Endothelial cell of hepatic sinusoid (primary cell): Measurements from ENCODE around the gene ILK.

Experiments used
- in situ Hi-C: cut with HindIII; loops from 2 replicates; pipeline ENCODE4 v1.10.0; 2017; ENCODE audit warnings: low sequenced_read_pairs

Gene ILK

GRCh38 chr11:6604790-6605189 is 1.2 kb downstream of the ILK start:
- in situ Hi-C loops, result no loop called here

DNA sequence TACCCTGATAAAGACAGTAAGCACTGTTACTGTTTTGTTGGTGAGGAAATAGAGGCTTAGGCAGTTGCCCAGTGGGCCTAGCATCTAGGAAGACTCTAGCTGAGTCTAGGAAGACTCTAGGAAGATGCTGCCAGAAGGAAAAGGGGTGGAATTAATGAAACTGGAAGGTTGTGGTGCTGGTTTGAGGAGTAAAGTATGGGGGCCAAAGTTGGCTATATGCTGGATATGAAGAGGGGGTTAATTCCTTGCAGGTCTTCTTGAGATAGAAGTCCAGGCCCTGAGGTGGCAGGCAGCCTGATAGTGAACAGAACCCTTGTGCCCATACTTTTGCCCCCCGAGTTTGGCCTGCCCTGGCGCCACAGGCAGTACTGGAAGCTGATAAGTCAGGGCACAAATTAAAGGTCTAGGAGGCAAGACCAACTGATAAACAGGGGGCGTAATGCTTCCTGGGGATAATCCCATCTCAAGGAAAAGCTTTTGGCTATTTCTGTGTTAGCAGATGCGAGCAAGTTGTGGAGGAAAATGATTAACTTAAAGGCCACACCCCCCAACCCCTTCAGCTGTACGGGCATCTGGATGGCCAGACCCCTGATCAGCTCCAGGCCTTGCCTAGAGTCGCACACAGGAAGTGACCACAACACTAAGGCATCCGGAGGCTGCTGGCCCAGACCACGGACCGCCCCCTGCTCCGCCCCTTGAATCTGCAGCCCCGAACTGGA is 3.1 kb downstream of the ILK start:
- in situ Hi-C loops, result no loop called here

- in situ Hi-C loops, result no loop called here
Observed at GRCh38 chr11:6607190-6607795, 3.7 kb downstream of the ILK start.

DNA sequence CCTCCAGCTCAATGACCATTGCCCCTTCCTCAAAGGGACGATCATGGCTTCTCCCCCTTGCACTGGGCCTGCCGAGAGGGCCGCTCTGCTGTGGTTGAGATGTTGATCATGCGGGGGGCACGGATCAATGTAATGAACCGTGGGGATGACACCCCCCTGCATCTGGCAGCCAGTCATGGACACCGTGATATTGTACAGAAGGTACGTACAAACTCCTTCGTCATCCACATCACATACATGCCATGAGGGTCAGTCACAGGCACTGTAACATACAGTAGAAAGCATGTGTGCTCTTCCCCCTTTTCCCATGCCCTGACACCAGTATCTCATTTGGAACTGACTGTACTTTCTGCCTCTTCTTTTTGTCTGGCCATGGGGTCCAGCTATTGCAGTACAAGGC is 4.4 kb downstream of the ILK start:
- in situ Hi-C loops, result no loop called here

GRCh38 chr11:6608726-6609501 is 5.3 kb downstream of the ILK start:
- in situ Hi-C loops, result no loop called here

GRCh38 chr11:6609502-6610015 is 6.0 kb downstream of the ILK start:
- in situ Hi-C loops, result no loop called here

DNA sequence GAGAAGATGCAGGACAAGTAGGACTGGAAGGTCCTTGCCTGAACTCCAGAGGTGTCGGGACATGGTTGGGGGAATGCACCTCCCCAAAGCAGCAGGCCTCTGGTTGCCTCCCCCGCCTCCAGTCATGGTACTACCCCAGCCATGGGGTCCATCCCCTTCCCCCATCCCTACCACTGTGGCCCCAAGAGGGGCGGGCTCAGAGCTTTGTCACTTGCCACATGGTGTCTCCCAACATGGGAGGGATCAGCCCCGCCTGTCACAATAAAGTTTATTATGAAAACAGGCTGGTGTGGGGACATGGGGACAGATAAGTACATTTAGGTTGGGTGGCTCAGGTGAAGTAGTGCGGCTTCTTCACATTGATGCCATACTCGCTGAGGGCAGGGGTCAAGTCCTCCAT is 7.0 kb downstream of the ILK start:
- in situ Hi-C loops, result no loop called here

DNA sequence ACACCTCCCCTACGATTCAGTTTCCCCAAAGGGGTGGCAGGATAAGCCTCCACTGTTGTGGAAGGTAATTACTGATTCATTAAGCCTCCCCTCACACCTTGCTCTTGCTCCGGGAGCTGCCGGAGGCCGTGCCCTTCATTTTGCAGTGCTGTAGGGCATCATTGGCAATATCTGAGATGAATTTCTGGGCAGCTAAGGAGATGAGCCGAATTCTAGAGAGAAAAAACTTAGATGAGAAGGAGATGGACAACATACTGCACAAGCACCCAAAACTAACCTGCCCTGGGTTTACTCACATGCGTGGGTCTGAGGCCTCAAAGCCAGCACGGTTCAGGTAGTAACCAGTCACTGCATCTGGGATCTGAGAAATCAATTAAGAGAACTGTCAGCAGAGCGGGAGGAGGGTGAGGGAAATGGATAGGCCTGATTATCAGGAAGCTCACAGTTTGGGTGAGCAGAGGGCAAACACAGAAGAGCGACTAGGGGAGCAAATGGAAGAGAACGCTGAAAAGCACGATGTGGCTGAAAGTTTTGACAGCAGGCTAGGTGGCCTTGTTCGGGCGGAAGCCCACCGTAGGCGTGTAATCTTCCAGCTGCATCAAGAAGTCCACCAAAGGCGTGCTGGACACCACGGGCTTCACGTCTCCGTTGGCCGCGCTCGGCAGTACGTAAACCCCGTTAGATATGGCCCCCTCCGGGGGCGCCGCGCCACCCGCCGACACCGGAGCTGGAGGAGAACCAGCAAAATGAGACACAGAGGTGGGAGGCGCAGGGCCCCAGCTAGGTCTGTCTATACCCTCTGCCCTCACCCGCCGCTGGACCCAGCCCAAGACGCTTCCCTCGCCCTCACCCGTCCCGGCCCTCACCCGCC is 7.8 kb downstream of the ILK start:
- in situ Hi-C loops, result no loop called here

- in situ Hi-C loops, result no loop called here
Observed at GRCh38 chr11:6611963-6612212, 8.3 kb downstream of the ILK start.

DNA sequence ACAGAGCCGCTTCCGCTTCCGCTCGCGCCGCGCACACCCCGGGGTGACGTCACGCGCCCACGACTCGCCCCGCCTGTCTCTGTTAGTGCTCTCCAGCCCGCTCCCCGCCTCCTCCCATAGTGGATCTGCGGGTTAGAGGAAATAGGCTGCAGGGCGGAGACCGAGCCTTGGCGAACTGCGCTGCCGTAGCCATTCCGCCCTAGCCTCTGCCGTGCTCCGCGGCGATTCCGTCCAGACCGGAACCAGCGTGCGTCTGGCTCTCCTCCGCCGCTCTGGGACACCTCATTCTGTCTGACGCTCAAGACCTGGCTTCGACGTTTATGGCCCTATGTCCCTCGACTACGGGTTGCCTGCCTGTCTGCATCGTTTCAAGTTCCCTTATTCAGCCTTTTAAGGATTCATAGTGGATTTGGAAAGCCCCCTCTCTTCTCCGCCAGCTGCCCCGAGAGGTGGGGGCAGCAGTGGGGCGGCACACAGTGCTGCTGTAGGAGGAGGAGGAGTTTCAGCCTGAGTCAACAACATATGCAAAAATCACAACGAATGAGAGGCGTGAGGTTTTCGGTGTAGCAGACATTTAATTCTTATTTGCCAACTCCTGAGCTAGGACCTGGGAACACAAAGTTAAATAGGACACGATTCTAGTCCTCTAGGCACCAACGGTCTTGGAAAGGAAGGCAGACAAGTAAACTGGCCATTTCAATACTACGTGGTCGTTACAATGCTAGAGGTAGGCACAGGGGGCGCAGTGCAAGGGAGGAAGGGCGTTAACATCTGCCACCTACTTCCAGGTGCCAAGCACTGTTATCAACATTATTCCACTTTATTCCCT is 8.9 kb downstream of the ILK start, which contains the start of gene TAF10:
TSS of gene TAF10 (minus strand) at position 4 of the 829 bp plus-strand sequence. CDS start 27 bp downstream, outside the sequence.
- in situ Hi-C loops, result no loop called here

GRCh38 chr11:6613496-6613895 is 9.9 kb downstream of the ILK start:
- in situ Hi-C loops, result no loop called here

DNA sequence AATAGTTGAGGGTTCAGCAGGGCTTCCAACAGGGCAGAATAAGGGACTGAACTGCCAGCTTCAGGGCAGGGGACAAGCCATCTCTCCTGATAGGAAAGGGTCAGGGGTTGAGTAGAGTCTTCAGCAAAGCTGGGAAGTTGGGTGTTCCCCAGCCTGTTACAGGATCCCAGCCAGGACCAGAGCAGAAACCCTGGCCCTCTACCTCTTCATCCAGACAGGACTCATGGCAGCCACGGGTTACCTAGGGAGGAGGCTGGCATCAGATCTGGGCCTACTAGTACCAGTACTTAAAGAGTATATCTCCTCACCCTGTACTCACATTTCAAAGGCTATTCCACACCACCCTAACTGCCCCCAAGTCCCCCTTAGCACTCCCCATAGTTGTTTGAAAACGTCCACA is 10.9 kb downstream of the ILK start:
- in situ Hi-C loops, result no loop called here

DNA sequence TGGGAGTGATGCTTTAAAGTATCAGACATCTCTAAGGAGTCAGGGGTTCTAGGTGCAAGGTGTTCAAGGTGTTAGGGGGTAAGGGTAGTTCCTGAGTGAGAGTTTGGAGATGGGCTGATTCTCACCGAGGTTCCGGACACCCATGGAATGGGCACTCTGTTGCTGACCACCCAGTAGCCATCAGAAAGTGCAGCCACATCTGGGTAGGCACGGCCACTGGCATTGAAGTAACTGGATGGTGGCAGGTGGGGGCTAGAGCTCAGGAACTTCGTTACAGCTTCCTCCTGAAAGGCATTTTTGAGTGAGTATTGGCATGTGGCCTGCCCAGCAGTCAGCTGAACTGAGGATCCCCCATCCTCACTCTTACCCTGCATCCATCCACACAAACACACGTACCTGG is 11.5 kb downstream of the ILK start:
- in situ Hi-C loops, result loop anchor here (5.0 kb wide), 1 partner anchor 37 kb away; no protein-coding TSS in a partner anchor

- in situ Hi-C loops, result loop anchor here (5.0 kb wide), 1 partner anchor 36 kb away; no protein-coding TSS in a partner anchor
Observed at GRCh38 chr11:6615882-6616585, 12.5 kb downstream of the ILK start.

DNA sequence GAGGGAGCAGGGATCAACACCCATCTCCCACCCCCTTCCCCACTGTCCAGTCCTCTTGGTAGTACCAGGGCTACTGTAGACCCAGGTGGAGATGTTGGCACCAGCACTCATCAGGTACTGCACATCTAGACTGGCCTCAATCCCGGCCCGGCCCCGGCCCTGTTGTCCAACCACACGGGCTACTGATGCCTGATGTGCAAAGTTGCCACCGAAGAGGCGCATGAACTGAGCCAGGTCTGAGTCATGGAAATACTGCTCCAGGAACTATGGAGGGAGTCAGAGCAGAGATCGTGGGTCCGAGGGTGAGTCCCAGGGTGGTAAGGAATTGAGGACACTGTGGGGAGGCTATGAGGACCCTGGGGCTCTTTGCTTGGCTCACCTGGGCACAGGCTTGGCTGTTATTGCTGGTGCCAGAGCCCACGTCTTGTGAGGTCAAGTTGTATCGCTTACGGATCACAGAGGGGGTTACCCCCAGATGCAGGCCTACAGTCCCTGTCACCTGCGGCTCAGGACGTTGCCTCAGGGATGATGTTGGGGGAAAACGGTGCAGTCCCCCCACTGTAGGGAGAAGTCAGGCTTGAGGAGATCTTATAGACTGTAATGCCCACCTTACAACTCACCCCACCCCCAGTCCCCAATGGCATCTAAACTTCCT is 13.1 kb downstream of the ILK start:
- in situ Hi-C loops, result loop anchor here (5.0 kb wide), 1 partner anchor 36 kb away; no protein-coding TSS in a partner anchor

DNA sequence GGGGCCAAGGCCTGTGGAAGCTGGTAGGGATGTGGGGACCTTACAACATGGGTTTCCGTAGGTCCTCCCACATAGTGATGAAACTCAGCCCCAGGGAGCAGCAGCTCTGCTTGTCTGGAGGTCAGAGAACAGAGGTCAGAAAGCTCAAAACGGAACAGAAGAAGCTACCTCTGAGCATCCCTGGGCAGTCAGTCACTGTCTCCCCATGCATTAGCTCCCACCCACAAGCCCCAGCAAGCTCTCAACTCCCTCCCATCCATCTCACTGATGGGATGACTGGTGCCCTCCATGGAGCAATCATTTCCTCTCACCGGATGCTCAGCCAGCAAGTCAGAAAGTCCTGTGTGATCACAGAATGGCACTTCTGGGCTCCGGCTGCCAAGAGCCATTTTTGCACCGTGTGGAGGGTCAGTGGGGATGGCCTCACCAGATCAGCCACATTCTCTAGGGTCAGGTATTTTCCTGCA is 13.8 kb downstream of the ILK start:
- in situ Hi-C loops, result loop anchor here (5.0 kb wide), 1 partner anchor 35 kb away; no protein-coding TSS in a partner anchor

DNA sequence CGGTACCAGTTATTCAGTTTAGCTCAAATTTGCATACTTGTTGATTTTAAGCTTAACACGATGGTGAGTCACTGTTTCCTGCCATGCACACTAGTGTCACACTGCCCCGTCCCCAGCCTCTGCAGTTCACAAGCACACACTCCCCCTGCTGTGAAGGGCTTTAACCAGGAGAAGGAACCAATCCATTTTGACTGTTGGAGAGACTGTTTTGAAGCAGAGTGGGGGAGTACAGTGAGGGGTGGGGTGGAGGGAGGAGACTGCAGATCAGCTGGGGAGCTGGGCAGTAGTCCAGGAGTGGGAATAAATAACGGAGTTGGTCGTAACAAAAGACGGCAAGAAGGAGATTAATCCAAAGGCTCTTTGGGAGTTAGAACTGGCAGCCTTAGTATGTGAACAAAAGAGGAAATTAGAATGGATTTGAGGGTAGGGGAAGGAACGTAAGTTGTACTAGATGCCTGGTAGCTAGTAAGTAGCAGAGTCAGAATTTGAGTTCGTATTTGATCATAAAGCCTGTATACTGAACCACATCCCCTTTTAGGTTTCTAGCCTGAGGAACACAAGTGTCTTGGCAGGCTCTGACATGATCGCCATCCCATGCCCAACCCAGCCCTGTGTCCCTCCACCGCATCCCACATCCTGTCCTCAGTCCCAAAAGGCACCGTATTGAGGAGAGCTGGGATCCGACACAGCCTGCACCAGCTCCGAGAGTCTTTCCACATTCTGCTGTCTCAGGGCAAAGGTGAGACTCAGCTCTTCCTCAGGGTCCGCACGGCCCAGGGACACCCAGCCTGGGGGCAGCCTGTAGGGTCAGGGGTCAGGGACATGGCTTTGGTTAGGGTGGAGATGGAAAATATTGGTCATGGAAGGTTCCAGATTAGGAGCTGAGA is 14.8 kb downstream of the ILK start:
- in situ Hi-C loops, result loop anchor here (5.0 kb wide), 1 partner anchor 34 kb away; no protein-coding TSS in a partner anchor
